Subcutaneous adipose tissue (tissue), 4 donors: ENCODE results near the gene CALN1. TPM values are rescaled to one million over a fixed set of nuclear protein-coding genes. Genes with fewer than 3 reads are reported as not detected.

Experiments
- CTCF ChIP-seq: fragments of 450-650 bp; IDR thresholded peaks from one replicate; pipeline ENCODE4 v1.5.1; 2016; ENCODE audit warnings: low read depth, mild to moderate bottlenecking, control low read depth, antibody characterized with exemption, moderate library complexity
- total RNA-seq, 4 donors: library from RNA; depleted of rRNA; stranded (reverse); fragments of >200 nt; gene quantifications; one replicate each; pipeline ENCODE4 v1.1.0, GENCODE V29; 2016

Gene CALN1
- total RNA-seq, 4 donors from 2014 or later, result 0.19 to 0.68 (median 0.22) TPM; not detected in 1

GRCh38 chr7:71871446-71871845 lies 540.7 kb downstream of the CALN1 start:
- TF ChIP-seq CTCF, result no peak

GRCh38 chr7:71870812-71871211 lies 541.3 kb downstream of the CALN1 start:
- no peak for TF ChIP-seq CTCF

- TF ChIP-seq CTCF, result no peak
These were observed 543.3 kb downstream of the CALN1 start for GRCh38 chr7:71868797-71869196.

GRCh38 chr7:71867626-71868025 lies 544.5 kb downstream of the CALN1 start:
- no peak for TF ChIP-seq CTCF

- TF ChIP-seq CTCF, result no peak
These were observed 547.0 kb downstream of the CALN1 start for GRCh38 chr7:71865172-71865571.

- no peak for TF ChIP-seq CTCF
These were observed 548.0 kb downstream of the CALN1 start for GRCh38 chr7:71864130-71864529.

GRCh38 chr7:71860572-71860971 lies 551.6 kb downstream of the CALN1 start:
- TF ChIP-seq CTCF, result no peak

GRCh38 chr7:71857338-71857737 lies 554.8 kb downstream of the CALN1 start:
- TF ChIP-seq CTCF, result no peak
